CD4-positive, alpha-beta T cell treated with Interleukin-17A for 4 hours (primary cell): Measurements from ENCODE around the gene ABLIM2.

Source experiments
- DNase-seq: peaks from one replicate; pipeline ENCODE4 v3.0.0-alpha.2; 2020; ENCODE audit warnings: mixed read lengths

The ABLIM2 gene

GRCh38 chr4:8117278-8117682, 41.3 kb downstream of the ABLIM2 start:
- peak; percentile 27 for DNase-seq

GRCh38 chr4:8115916-8116315, 42.7 kb downstream of the ABLIM2 start:
- DNase-seq = no peak

- DNase-seq = no peak
Observed at GRCh38 chr4:8115203-8115520, 43.5 kb downstream of the ABLIM2 start.

DNA sequence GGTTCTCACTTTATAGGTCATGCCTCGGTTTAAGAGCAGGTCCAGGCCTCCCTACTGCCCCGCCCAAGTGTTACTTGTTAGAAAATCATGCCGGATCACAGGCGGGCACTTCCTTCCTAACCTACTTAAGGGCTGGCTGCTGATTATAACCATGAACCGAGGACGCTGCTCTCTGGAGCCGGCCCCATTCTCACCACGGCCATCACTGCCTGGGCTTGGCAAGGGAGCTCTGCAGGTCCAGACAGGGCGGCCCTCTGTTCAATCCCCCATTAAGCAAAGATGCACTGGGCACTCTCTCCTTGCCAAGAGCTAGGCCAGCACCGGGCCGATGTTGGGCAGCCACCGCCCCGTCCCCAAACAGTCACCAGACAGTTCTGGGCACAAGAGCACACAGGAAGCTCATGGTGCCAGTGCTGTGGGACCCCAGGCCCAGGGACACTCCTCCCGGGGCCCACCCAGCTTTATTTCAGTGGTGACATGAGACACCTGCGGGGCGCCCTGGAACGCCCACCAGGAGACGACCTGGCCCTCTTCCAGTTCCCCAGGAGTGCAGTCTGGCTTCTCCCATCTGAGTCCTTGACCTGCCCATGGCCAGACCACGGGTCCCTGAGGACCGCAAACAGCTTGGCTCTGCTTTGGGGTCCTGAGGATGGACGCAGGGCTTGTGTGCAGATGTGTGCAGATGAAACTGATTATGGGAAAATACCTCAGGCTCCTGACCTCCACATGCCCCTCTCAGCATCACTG, 44.0 kb downstream of the ABLIM2 start:
- DNase-seq = no peak

DNA sequence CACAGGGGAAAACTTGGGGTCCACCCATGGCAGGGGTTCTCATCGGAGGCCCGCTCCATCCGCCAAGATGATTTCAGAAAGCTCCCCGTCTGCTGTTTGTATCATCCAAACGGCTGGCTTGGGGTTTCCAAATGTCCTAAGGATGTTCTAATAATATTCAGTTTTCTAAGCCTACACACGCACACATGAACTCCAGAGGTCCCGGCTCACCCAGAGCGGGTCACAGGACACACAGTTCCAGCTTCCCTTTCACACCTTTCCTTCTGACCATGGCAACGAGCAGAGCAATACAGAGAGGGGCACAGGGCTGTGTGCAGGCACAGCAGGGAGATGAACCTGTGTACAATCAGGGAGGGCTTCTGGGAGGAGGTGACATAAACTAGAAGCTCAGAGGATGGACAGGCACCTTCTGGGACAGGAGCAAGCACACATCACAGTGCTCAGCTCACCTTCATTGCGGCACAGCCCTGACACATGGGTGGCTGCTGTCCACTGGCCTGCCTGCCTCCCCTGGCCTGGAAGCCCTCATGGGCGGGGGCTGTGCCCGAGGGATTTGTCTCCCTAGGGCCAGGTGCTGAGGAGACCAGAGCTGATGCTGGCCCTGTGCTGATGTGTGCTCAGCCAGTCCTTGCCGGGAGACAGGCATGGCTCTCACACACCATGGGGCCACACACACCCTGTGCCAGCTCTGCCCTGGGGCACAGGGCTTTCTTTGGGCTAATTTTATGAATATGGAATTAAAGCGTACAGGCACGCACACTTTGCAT, 44.8 kb downstream of the ABLIM2 start:
- no peak for DNase-seq

- no peak for DNase-seq
Observed at GRCh38 chr4:8112672-8113071, 45.9 kb downstream of the ABLIM2 start.

DNA sequence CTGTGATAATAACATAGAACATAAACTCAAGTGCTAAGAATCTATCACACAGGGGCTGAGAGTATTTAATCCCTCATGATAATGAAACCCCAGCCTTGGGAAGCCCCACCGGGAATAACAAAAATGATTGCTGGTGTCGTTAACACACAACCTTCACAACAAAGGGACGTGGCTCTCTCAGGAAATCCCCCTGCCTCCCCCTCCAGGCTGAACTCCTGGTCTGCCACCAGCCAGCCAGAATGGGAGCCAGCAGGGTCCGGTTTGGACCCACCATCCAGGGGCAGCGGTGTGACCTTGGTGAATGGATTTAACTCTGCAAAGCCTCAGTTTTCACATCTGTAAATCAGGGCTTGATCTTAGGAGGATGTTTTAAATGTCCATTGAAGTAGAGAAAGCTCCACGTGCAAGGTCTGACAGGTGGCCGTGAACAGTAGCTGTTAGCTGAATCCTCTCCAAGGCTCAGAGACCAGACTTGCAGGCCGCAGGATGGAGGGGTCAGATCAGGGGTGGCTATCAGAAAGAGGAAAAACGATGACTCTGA, 46.5 kb downstream of the ABLIM2 start:
- DNase-seq = no peak

DNA sequence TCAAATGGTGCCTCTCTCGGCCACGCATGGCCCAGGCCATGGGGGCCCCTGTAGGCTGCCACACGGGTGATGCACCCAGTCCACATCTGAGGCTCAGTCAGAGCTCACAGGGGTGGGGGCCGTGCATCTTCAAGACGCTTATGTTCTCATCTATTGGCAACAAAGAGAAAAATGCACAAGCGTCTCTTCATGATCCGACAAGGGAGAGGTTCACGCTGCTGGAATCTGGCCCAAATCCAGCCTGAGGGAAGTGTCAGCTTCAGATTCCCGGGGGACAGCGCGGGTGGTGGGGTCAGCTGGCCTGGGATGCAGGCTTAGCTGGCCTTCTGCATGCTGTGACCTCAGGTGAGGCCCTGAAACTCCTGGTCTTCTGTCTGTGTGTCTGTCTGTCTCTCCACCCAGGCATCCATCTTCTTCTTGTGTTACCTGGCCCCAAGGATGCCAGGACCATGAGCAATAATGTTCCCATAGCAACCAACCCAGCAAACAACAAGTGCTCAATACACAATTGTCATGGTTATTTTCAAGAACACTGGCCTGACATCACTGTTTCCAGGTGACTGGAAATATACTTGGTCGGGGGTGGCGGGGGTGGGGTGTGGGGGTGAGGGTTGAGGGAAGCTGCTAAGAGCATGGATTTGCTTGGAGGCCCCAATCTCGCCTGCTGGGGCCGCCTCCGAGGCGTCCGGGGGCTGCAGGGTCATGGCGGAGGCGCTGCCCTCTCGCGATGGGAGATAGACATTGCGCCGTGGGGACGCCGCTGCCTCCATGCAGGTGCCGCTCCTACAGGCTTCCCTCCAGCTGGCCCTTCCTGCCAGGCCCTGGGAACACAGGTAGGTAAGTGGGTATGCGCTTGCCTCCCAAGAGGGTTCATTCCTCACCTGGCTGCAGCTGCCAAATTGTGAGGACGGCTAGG, 48.3 kb downstream of the ABLIM2 start:
- DNase-seq = no peak

DNA sequence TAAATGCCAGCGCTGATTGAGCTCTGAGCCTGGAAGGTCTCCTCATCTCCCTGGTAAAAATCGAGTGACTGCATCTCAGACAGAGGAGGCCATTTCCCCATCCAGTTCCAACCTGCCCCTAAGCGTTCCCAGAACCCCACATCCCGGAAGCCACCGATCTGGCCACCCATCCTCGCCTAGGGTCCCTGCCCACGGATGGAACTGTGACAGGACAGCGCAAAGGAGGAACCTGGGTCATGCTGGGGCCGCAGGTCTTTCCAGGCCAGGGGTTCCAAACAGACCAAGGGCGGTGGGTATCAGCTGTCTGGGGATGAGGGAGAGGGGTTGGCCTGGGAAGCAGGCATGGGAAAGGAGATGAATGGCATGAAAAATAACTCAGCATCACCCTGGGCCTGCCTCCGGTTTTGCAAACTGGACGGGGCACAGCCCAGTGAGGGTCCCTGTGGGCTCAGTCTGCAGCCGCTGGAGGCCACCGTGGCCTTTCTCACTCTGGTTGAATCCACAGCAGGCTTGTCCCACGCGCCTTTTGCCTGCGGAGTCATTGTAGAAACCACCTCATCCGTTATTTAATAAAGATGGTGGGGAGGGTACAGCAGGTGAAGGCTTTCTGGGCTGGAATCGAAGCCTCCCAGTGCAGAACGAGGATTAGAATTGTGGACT, 49.1 kb downstream of the ABLIM2 start:
- DNase-seq = no peak

GRCh38 chr4:8108991-8109390, 49.6 kb downstream of the ABLIM2 start:
- no peak for DNase-seq

- DNase-seq = no peak
Observed at GRCh38 chr4:8108261-8108660, 50.4 kb downstream of the ABLIM2 start.

- DNase-seq = no peak
Observed at GRCh38 chr4:8107146-8107657, 51.4 kb downstream of the ABLIM2 start.

DNA sequence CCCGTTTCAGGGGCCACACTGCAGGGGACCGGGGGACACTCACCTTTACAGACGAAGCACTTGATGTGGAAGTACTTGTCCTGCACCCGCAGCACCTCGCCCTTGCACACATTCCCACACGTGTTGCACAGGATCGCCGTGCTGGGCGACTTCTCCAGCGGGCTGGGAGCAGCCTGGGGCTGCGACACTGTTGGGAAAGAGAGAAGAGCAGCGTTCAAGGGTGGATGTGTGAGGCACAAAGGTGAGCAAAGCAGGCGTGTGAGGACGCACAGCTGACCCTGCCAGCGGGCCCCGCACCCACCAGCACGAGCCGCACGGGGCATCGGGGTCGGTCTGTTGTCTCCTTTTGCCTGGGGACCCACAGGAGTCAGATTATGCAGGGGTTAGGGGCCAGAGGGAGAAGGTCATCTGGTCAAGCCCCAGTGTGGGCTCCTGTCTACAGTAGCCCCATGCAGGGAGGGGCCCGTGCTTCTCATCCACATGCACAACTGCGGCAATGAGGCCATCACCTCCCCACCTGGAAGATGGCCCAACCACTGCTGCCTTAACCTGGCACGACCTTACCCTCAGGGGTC, 52.1 kb downstream of the ABLIM2 start:
- no peak for DNase-seq

- DNase-seq = no peak
Observed at GRCh38 chr4:8105306-8106100, 53.1 kb downstream of the ABLIM2 start.

DNA sequence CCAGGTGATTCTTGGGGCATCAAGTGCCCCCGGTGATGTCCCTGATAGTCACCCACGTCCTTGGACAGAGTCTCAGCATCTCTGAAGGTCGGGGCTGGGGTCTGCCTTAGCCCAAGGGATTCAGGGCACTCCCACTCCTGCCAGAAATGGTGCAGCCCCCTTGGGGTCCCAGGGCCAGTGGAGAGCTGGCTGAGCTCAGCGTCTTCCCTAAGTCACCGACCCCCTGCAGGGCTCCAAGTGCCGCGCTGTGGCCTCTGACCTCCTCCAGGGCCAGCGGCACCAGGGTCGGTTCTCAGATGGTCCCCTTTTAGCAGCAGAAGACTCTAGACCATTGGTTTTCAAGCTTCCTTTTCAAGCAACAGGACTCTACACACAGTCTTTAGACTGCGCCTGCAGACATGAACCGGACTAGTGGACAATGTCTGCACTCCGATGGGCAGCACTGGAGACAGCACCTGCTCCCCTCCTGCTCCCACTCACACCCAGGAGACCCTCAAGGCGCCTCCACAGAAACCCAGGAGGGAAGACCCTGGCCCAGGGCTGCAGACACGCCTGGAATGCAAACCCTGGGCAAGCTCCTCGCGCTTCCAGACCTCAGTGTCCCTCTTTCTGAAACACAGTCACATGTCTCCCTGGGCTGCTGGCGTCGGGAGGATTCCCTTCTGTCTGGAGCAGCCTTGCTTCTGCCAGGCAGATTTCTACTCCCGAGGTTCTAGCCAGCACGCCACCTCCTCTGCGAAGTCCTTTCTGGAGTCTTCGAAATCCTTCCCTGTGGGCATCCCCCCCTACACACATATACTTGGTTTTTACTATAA, 53.9 kb downstream of the ABLIM2 start:
- no peak for DNase-seq

DNA sequence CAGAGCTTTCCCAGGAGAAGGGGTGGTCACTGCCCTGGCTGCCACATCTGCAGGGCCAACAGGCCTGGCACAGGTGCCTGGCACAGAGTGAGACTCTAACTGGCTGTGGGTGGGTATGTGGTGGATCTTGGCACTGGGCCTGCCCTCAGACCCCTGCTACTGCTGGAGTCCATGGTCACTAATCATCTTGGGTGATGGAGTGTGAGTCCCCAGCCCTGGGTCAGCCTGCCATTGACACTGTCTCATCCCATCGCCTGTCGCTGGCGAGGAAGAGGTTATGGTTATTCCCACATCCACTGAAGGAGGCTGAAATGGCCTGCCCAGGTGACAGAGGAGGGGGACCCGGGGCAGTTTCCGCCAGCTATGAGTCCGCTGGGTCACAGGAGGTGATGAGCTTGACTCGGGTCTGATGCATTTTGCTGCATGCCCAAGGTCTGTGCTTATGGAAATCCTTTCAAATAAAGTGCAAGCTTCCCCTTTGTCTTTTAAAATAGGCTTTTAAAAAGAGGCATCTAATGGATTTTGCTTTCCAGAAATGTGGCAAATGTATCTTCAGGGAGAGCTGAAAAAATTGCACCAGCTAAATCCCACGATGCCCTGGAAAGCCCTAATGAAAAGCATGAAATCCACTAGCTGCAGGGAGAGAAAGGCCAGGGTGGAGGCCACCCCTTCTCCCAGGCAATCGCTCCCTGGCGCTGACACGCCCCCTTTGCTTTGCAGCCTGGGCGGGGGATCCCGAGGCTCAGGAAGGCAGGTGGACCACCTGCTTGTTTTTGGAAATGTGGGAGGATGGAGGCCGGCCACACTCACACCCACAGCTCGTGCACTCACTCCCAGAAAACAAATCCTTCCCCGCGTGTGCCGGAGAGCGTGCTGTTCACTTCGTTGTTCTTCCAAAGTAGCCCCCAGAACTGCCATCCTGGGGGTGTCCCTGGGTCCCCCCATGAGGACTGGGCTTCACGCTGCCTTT, 54.9 kb downstream of the ABLIM2 start:
- no peak for DNase-seq

DNA sequence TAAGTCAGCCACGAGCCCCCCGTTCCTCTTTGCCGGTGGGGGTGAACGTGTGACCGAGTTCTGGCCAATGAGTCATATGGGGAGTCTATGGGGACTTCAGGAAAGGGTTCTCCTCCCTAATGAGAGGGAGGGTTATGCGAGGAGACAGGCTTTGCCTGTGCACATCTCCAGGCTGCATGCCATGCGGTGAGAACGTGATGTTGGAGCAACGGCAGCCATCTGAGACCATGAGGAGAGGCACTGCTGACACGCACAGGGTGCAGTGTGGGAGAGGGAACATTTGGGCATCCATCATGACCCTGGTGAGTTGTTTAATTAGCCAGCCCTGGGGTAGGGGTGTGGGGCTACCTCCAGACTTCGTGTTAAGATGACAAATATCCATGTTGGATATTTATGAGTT, 55.8 kb downstream of the ABLIM2 start:
- no peak for DNase-seq

DNA sequence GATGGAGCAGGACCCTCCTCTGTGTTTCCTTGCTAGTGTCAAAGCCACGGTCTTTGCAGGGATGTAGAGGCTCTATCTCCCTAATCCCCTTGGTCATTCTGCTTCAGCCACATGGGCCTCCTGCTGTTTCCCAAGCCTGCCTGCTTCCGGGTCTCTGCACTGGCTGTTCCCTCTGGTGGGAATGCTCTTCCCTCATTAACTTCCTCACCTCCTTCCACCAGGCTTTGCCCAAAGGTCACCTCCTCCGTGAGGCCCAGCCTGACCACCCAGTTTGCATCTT, 56.6 kb downstream of the ABLIM2 start:
- no peak for DNase-seq
